IMR-90 (cell line): Measurements from ENCODE around the gene PYGL. TPM values are rescaled to one million over a fixed set of nuclear protein-coding genes. Genes with fewer than 3 reads are reported as not detected.

Experiments used
- ATAC-seq: fragments of 200-7000 bp; cut with Tn5 transposase; 2 replicates; pipeline ENCODE4 v1.9.1; 2020; ENCODE audit warnings: low read depth, mild to moderate bottlenecking, moderate library complexity
- BruUV-seq: library from RNA; stranded (reverse); fragments of 400-500 nt; replicated peaks from 2 replicates; lab custom pipeline; 2021; lab: Mats Ljungman, UMichigan
- CTCF ChIA-PET: fragments of 300-600 bp; formaldehyde crosslinking; extraction: SDS; loops from one replicate; lab custom pipeline; 2021; ENCODE audit warnings: antibody characterized with exemption; lab: Yijun Ruan, JAX
- POLR2A ChIA-PET: fragments of 300-600 bp; sonication (Branson Sonifier 250); formaldehyde crosslinking; loops from one replicate; lab custom pipeline; 2022; ENCODE audit warnings: antibody characterized with exemption; ENCODE audit not compliant: unreplicated experiment; lab: Charles Lee
- DNase-seq: peaks from one replicate; pipeline ENCODE4 v3.0.0; 2013
- H2AFZ ChIP-seq: replicated peaks from 2 replicates; pipeline ENCODE3; 2013; ENCODE audit warnings: low read length, mild to moderate bottlenecking; ENCODE audit not compliant: poor library complexity
- H2AK5ac ChIP-seq: 2 replicates; pipeline ENCODE4 v1.6.1; 2013; ENCODE audit warnings: low read depth, low read length, inconsistent platforms
- H2AK9ac ChIP-seq: replicated peaks from 2 replicates; pipeline ENCODE3; 2013; ENCODE audit warnings: mild to moderate bottlenecking, low read depth, low read length, moderate library complexity; ENCODE audit not compliant: poor library complexity
- H2BK120ac ChIP-seq: 2 replicates; pipeline ENCODE4 v1.6.1; 2013; ENCODE audit warnings: low read depth, low read length, inconsistent platforms
- H2BK15ac ChIP-seq: 3 replicates; pipeline ENCODE4 v1.6.1; 2013; ENCODE audit warnings: low read depth, low read length, inconsistent platforms
- H2BK20ac ChIP-seq: 2 replicates; pipeline ENCODE4 v1.6.1; 2013; ENCODE audit warnings: low read depth, mild to moderate bottlenecking, inconsistent platforms, low read length, moderate library complexity
- H2BK5ac ChIP-seq: 2 replicates; pipeline ENCODE4 v1.6.1; 2013; ENCODE audit warnings: mild to moderate bottlenecking, low read depth, low read length, inconsistent platforms; ENCODE audit not compliant: poor library complexity, severe bottlenecking
- H3K14ac ChIP-seq: replicated peaks from 2 replicates; pipeline ENCODE4 v1.6.1; 2013; ENCODE audit warnings: low read depth, low read length, inconsistent platforms
- H3K18ac ChIP-seq: 2 replicates; pipeline ENCODE4 v1.6.1; 2013; ENCODE audit warnings: low read depth, low read length, control low read depth
- H3K23ac ChIP-seq: 2 replicates; pipeline ENCODE4 v1.6.1; 2013; ENCODE audit warnings: low read depth, low read length, inconsistent platforms
- H3K27ac ChIP-seq: 2 replicates; pipeline ENCODE4 v1.5.1; 2013; ENCODE audit warnings: mild to moderate bottlenecking, control low read depth, low read length; ENCODE audit not compliant: insufficient read depth
- H3K27me3 ChIP-seq: 2 replicates; pipeline ENCODE4 v1.6.1; 2013; ENCODE audit warnings: low read length; ENCODE audit not compliant: control insufficient read depth, insufficient read depth
- H3K36me3 ChIP-seq: 2 replicates; pipeline ENCODE4 v1.6.1; 2013; ENCODE audit warnings: low read length, mixed read lengths; ENCODE audit not compliant: control insufficient read depth, insufficient read depth
- H3K4ac ChIP-seq: 2 replicates; pipeline ENCODE4 v1.6.1; 2013; ENCODE audit warnings: low read depth, low read length, inconsistent platforms
- H3K4me1 ChIP-seq: 2 replicates; pipeline ENCODE4 v1.6.1; 2013; ENCODE audit warnings: low read length, mixed read lengths; ENCODE audit not compliant: control insufficient read depth, insufficient read depth
- H3K4me2 ChIP-seq: 2 replicates; pipeline ENCODE4 v1.6.1; 2013; ENCODE audit warnings: low read depth, mild to moderate bottlenecking, control low read depth, low read length, moderate library complexity
- H3K4me3 ChIP-seq: 2 replicates; pipeline ENCODE4 v1.5.1; 2013; ENCODE audit warnings: low read depth, mild to moderate bottlenecking, control low read depth, low read length, moderate library complexity; ENCODE audit not compliant: insufficient read depth
- H3K56ac ChIP-seq: 2 replicates; pipeline ENCODE4 v1.6.1; 2013; ENCODE audit warnings: low read length, inconsistent platforms; ENCODE audit not compliant: insufficient read depth; ENCODE audit errors: extremely low read depth
- H3K79me1 ChIP-seq, 2 experiments: 2 replicates each; pipeline ENCODE4 v1.6.1; 2013; ENCODE audit warnings: low read length in 2 of 2, inconsistent platforms in 1 of 2, low read depth in 1 of 2
- H3K9ac ChIP-seq: 2 replicates; pipeline ENCODE4 v1.6.1; 2013; ENCODE audit warnings: low read depth, low read length, control low read depth
- H3K9me1 ChIP-seq: 2 replicates; pipeline ENCODE4 v1.6.1; 2013; ENCODE audit warnings: low read length, inconsistent platforms; ENCODE audit not compliant: insufficient read depth
- H3K9me3 ChIP-seq: 2 replicates; pipeline ENCODE4 v1.6.1; 2013; ENCODE audit warnings: low read length; ENCODE audit not compliant: control insufficient read depth, insufficient read depth
- H4K20me1 ChIP-seq: 2 replicates; pipeline ENCODE4 v1.6.1; 2013; ENCODE audit warnings: low read length, inconsistent platforms; ENCODE audit not compliant: insufficient read depth
- H4K5ac ChIP-seq: 2 replicates; pipeline ENCODE4 v1.6.1; 2013; ENCODE audit warnings: mild to moderate bottlenecking, low read depth, low read length, control low read depth
- H4K8ac ChIP-seq, 2 experiments: 2 replicates each; pipeline ENCODE4 v1.6.1; 2013; ENCODE audit warnings: low read depth in 2 of 2, low read length in 2 of 2, control low read depth in 1 of 2, inconsistent platforms in 1 of 2
- H4K91ac ChIP-seq: 2 replicates; pipeline ENCODE4 v1.6.1; 2013; ENCODE audit warnings: low read depth, low read length, inconsistent platforms; ENCODE audit not compliant: insufficient read depth
- BHLHE40 ChIP-seq: fragments of 150-350 bp; IDR thresholded peaks from 2 replicates; pipeline ENCODE4 v1.6.1; 2016; ENCODE audit warnings: mild to moderate bottlenecking, low read depth, low read length
- CEBPB ChIP-seq: IDR thresholded peaks from 2 replicates; pipeline ENCODE4 v1.6.1; 2012; ENCODE audit warnings: low read depth, low read length, improper control_type of control experiment
- MAZ ChIP-seq: IDR thresholded peaks from 2 replicates; pipeline ENCODE4 v1.6.1; 2012; ENCODE audit warnings: low read depth, mild to moderate bottlenecking, low read length, improper control_type of control experiment, moderate library complexity, borderline replicate concordance
- NFE2L2 ChIP-seq: fragments of 150-350 bp; IDR thresholded peaks from 2 replicates; pipeline ENCODE4 v1.6.1; 2016; ENCODE audit warnings: low read depth, mild to moderate bottlenecking, low read length
- WGBS, 2 experiments: methylation state at CpG; one replicate each; pipeline versions ENCODE4 v1.1.5 to v1.1.7; 2013; ENCODE audit warnings: missing lambda C conversion rate in 2 of 2; ENCODE audit not compliant: insufficient read length in 1 of 2; ENCODE audit errors: extremely low coverage in 2 of 2; 5-methylcytosine and 5-hydroxymethylcytosine counted together
- dilution Hi-C: fragments of 300-500 bp; cut with HindIII; formaldehyde crosslinking; loops from one replicate; pipeline ENCODE4 v1.14.3; 2018; ENCODE audit warnings: low sequenced_read_pairs; ENCODE audit not compliant: unreplicated experiment
- in situ Hi-C: fragments of 300-500 bp; cut with MboI; formaldehyde crosslinking; loops from 3 replicates; pipeline ENCODE4 v1.14.3; 2019; ENCODE audit warnings: low sequenced_read_pairs, inconsistent platforms, mixed read lengths
- intact Hi-C: fragments of 100-400 bp; cut with micrococcal nuclease; formaldehyde crosslinking; loops from 2 replicates; pipeline ENCODE4 v1.10.0; 2022
- polyA plus RNA-seq, 3 experiments: library from polyadenylated mRNA; depleted of rRNA; stranded (reverse); fragments of >200 nt; gene quantifications; 2 replicates each; pipeline ENCODE4 v1.2.3, GENCODE V29; 2012; ENCODE audit warnings: low replicate concordance in 1 of 3
- total RNA-seq: library from RNA; depleted of rRNA; stranded (reverse); fragments of >200 nt; gene quantifications from 2 replicates; pipeline ENCODE4 v1.2.3, GENCODE V29; 2012
- TF ChIP-seq, protein P1 (sequence below): fragments of 150-350 bp; IDR thresholded peaks from 2 replicates; pipeline ENCODE4 v1.6.1; 2016; ENCODE audit warnings: low read depth, mild to moderate bottlenecking, low read length, moderate library complexity, borderline replicate concordance

Gene PYGL
- total and polyA plus RNA-seq, 2 of the 4 experiments (the other 2 are of a cell fraction), result 52.3 to 70.4 TPM

DNA sequence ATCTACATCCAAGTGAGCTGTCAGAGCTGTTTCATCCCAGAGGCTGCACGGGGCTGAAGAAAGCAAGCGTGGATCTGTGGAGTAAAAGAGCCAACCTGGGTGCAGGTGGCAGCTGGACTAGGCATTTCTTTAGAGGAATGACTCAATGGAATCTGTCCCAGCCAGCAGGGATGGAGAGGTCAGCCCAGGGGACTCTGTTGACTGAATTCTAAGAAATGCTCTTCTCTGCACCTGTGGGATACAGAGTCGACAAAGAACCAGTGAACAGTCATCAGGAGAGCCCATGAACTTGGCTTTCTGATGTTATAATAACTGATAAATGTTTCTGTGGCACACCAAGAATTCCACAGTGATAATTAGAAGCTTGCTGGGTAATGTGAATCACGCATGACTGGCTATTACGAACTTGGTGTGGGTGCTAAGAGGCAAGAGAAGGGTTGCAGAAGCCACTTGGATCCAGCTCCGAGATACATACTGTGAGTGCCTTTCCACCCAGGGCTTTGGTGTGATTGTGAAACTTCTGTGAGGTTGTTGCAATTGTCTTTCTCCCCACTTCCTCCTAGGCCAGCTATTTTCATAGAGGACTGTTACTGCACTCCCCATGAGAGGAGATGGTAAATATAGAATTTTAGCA, 16.2 kb downstream of the PYGL start:
- Histone ChIP-seq H2AFZ (no peak overlapping the region), H3K9ac (no peak overlapping the region), H3K23ac (no peak overlapping the region), H3K4ac (no peak overlapping the region), H3K14ac (no peak overlapping the region), H3K79me1 (no peaks in the 10 kb centered on the region), H3K4me3 (no peak overlapping the region), H4K8ac (no peak overlapping the region), H2BK5ac (peak overlapping the region; percentile 30), H2BK120ac (no peak overlapping the region), H2BK20ac (no peak overlapping the region; the same call in 1 of the 2 replicates), H3K36me3 (peaks cover 16% of the 10 kb centered on the region), H3K27ac (no peak overlapping the region), H3K4me2 (no peak overlapping the region), H3K27me3 (no peaks in the 10 kb centered on the region), H4K91ac (no peak overlapping the region), H2BK15ac (no peak overlapping the region), H3K9me1 (peaks cover 2% of the 10 kb centered on the region; the same call in 1 of the 2 replicates), H3K9me3 (no peaks in the 10 kb centered on the region), H3K18ac (no peak overlapping the region), H4K20me1 (no peaks in the 10 kb centered on the region), H3K56ac (no peak overlapping the region), H2AK5ac (no peak overlapping the region), H2AK9ac (peak overlapping the region; percentile 52), H4K5ac (no peak overlapping the region), H3K4me1 (peaks cover 3% of the 10 kb centered on the region)
- 100% methylated on average over 2 of the region's 6 CpGs; no CpG with 5 or more reads in 1 of the 2 experiments for WGBS, 2 experiments
- dilution Hi-C loops (no loop called here), in situ Hi-C loops (no loop called here), intact Hi-C loops (no loop called here)
- TF ChIP-seq NFE2L2, result no peak
- TF ChIP-seq, protein P1, sequence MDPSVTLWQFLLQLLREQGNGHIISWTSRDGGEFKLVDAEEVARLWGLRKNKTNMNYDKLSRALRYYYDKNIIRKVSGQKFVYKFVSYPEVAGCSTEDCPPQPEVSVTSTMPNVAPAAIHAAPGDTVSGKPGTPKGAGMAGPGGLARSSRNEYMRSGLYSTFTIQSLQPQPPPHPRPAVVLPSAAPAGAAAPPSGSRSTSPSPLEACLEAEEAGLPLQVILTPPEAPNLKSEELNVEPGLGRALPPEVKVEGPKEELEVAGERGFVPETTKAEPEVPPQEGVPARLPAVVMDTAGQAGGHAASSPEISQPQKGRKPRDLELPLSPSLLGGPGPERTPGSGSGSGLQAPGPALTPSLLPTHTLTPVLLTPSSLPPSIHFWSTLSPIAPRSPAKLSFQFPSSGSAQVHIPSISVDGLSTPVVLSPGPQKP, result no peak
- no peak for TF ChIP-seq BHLHE40
- TF ChIP-seq MAZ, result no peak
- TF ChIP-seq CEBPB, result peak; percentile 95
- ChIA-PET CTCF (interaction anchor here (0.7 kb wide), 1 partner anchor 208 kb away, joined by 3 read pairs; no protein-coding TSS in a partner anchor), POLR2A (no interaction called here)
- DNase-seq (peak; percentile 85), ATAC-seq (peak; percentile 85)
- no TSS peak for BruUV-seq
